Neural cell (in vitro differentiated cells): Measurements from ENCODE around the gene CRYBB1. TPM values are rescaled to one million over a fixed set of nuclear protein-coding genes. Genes with fewer than 3 reads are reported as not detected.

ENCODE experiments used
- H2AFZ ChIP-seq: fragments of 200-600, 300-800 bp; sonication (generic), shearing (Covaris generic); 2 replicates; pipeline ENCODE4 v1.6.0; 2014; ENCODE audit warnings: low read depth, mild to moderate bottlenecking, antibody characterized with exemption, low read length, moderate library complexity
- H3F3A ChIP-seq: fragments of 200-600 bp; shearing (Covaris generic); 2 replicates; pipeline ENCODE4 v1.6.1; 2016; ENCODE audit warnings: mild to moderate bottlenecking, moderate library complexity, mixed read lengths, antibody characterized with exemption, low read length; ENCODE audit not compliant: insufficient read depth, poor library complexity, severe bottlenecking
- H3K27ac ChIP-seq: fragments of 200-600, 300-800 bp; sonication (generic), shearing (Covaris generic); 2 replicates; pipeline ENCODE4 v1.5.1; 2014; ENCODE audit warnings: mild to moderate bottlenecking, low read length, moderate library complexity
- H3K27me3 ChIP-seq: fragments of 300-800, 200-600 bp; sonication (generic), shearing (Covaris generic); 2 replicates; pipeline ENCODE4 v1.6.0; 2014; ENCODE audit warnings: mild to moderate bottlenecking, low read depth, low read length, moderate library complexity; ENCODE audit not compliant: insufficient read depth
- H3K36me3 ChIP-seq: fragments of 300-800, 200-600 bp; sonication (generic), shearing (Covaris generic); 2 replicates; pipeline ENCODE4 v1.5.1; 2014; ENCODE audit warnings: mild to moderate bottlenecking, antibody characterized with exemption, low read length, moderate library complexity; ENCODE audit not compliant: insufficient read depth
- H3K4me2 ChIP-seq: fragments of 300-800, 200-600 bp; sonication (generic), shearing (Covaris generic); 2 replicates; pipeline ENCODE4 v1.6.0; 2014; ENCODE audit warnings: mild to moderate bottlenecking, low read length
- H3K4me3 ChIP-seq: fragments of 300-800, 200-600 bp; sonication (generic), shearing (Covaris generic); 2 replicates; pipeline ENCODE4 v1.5.1; 2014; ENCODE audit warnings: mild to moderate bottlenecking, low read length, moderate library complexity
- H3K79me2 ChIP-seq: fragments of 200-600 bp; shearing (Covaris generic); replicated peaks from 2 replicates; pipeline ENCODE4 v1.6.0; 2014; ENCODE audit warnings: mild to moderate bottlenecking, low read length, moderate library complexity; ENCODE audit not compliant: insufficient read depth
- H3K9ac ChIP-seq: fragments of 300-800, 200-600 bp; sonication (generic), shearing (Covaris generic); 2 replicates; pipeline ENCODE4 v1.6.1; 2016; ENCODE audit warnings: mild to moderate bottlenecking, low read length, mixed read lengths
- H3K9me2 ChIP-seq: fragments of 200-600 bp; shearing (Covaris generic); 2 replicates; pipeline ENCODE4 v1.6.1; 2016; ENCODE audit warnings: mild to moderate bottlenecking, low read length, mixed read lengths; ENCODE audit not compliant: insufficient read depth
- H3K9me3 ChIP-seq: fragments of 200-600, 300-800 bp; sonication (generic), shearing (Covaris generic); 2 replicates; pipeline ENCODE4 v1.6.1; 2016; ENCODE audit warnings: mild to moderate bottlenecking, mixed run types, low read length, moderate library complexity, mixed read lengths
- H4K20me1 ChIP-seq: fragments of 200-600 bp; shearing (Covaris generic); 2 replicates; pipeline ENCODE4 v1.6.1; 2016; ENCODE audit warnings: mild to moderate bottlenecking, mixed run types; ENCODE audit not compliant: insufficient read depth
- EP300 ChIP-seq: fragments of 450-650 bp; conservative IDR thresholded peaks from 2 replicates; pipeline ENCODE4 v1.6.1; 2014; ENCODE audit warnings: antibody characterized with exemption, mild to moderate bottlenecking, moderate library complexity; ENCODE audit not compliant: poor library complexity, severe bottlenecking
- EZH2 ChIP-seq: fragments of 200-600, 300-800 bp; shearing (Covaris generic), sonication (generic); IDR thresholded peaks from 2 replicates; pipeline ENCODE4 v1.6.1; 2014; ENCODE audit warnings: antibody characterized with exemption, low read length, borderline replicate concordance, mild to moderate bottlenecking; ENCODE audit not compliant: insufficient read depth, poor library complexity, severe bottlenecking
- MXI1 ChIP-seq: fragments of 450-650 bp; conservative IDR thresholded peaks from 2 replicates; pipeline ENCODE4 v1.6.1; 2014; ENCODE audit warnings: antibody characterized with exemption, mild to moderate bottlenecking; ENCODE audit not compliant: poor library complexity, severe bottlenecking
- POLR2AphosphoS5 ChIP-seq: IDR thresholded peaks from 2 replicates; pipeline ENCODE4 v1.6.1; 2012
- RAD21 ChIP-seq: fragments of 450-650 bp; conservative IDR thresholded peaks from 2 replicates; pipeline ENCODE4 v1.6.1; 2014; ENCODE audit warnings: antibody characterized with exemption, mild to moderate bottlenecking, moderate library complexity
- SMC3 ChIP-seq: fragments of 450-650 bp; conservative IDR thresholded peaks from 2 replicates; pipeline ENCODE4 v1.6.1; 2014; ENCODE audit warnings: antibody characterized with exemption, mild to moderate bottlenecking, moderate library complexity; ENCODE audit not compliant: poor library complexity
- TAF1 ChIP-seq: IDR thresholded peaks from 2 replicates; pipeline ENCODE4 v1.6.1; 2012; ENCODE audit warnings: low read depth
- polyA plus RNA-seq: library from polyadenylated mRNA; depleted of rRNA; stranded (reverse); fragments of >200 nt; gene quantifications from 2 replicates; pipeline ENCODE4 v1.2.3, GENCODE V29; 2014
- TF ChIP-seq, protein P1 (sequence below): IDR thresholded peaks from 2 replicates; pipeline ENCODE4 v1.6.1; 2012; ENCODE audit warnings: borderline replicate concordance
- TF ChIP-seq, protein P2 (sequence below): fragments of 450-650 bp; IDR thresholded peaks from 2 replicates; pipeline ENCODE4 v1.5.1; 2014; ENCODE audit warnings: antibody characterized with exemption, mild to moderate bottlenecking, moderate library complexity; ENCODE audit not compliant: poor library complexity, severe bottlenecking

Gene CRYBB1
- polyA plus RNA-seq, 1 donor from 2014 or later: not detected

DNA sequence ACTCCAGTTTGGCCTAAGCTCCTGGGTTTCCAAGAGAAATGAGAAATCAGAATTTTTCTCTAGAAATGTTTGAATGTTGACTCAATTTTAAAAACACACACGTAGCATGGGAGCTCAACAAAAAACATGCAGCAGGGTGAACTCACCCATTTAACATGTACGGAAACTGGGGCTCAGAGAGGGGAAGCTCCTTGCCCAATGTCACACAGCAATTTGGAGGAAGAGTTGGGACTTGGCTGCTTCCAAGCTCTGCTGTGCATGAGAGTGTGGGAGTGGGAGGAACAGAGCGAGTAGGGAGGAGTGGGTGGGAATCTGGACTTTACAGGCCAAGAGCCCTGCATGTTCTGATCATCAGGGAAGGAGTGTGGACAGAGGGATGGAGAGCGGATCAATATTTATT lies 33.8 kb downstream of the CRYBB1 start:
- TF ChIP-seq EP300 (no peak), SMC3 (no peak), TAF1 (no peak), MXI1 (no peak), POLR2AphosphoS5 (no peak), EZH2 (no peak), RAD21 (no peak)
- TF ChIP-seq, protein P1, sequence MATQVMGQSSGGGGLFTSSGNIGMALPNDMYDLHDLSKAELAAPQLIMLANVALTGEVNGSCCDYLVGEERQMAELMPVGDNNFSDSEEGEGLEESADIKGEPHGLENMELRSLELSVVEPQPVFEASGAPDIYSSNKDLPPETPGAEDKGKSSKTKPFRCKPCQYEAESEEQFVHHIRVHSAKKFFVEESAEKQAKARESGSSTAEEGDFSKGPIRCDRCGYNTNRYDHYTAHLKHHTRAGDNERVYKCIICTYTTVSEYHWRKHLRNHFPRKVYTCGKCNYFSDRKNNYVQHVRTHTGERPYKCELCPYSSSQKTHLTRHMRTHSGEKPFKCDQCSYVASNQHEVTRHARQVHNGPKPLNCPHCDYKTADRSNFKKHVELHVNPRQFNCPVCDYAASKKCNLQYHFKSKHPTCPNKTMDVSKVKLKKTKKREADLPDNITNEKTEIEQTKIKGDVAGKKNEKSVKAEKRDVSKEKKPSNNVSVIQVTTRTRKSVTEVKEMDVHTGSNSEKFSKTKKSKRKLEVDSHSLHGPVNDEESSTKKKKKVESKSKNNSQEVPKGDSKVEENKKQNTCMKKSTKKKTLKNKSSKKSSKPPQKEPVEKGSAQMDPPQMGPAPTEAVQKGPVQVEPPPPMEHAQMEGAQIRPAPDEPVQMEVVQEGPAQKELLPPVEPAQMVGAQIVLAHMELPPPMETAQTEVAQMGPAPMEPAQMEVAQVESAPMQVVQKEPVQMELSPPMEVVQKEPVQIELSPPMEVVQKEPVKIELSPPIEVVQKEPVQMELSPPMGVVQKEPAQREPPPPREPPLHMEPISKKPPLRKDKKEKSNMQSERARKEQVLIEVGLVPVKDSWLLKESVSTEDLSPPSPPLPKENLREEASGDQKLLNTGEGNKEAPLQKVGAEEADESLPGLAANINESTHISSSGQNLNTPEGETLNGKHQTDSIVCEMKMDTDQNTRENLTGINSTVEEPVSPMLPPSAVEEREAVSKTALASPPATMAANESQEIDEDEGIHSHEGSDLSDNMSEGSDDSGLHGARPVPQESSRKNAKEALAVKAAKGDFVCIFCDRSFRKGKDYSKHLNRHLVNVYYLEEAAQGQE: no peak
- TF ChIP-seq, protein P2, sequence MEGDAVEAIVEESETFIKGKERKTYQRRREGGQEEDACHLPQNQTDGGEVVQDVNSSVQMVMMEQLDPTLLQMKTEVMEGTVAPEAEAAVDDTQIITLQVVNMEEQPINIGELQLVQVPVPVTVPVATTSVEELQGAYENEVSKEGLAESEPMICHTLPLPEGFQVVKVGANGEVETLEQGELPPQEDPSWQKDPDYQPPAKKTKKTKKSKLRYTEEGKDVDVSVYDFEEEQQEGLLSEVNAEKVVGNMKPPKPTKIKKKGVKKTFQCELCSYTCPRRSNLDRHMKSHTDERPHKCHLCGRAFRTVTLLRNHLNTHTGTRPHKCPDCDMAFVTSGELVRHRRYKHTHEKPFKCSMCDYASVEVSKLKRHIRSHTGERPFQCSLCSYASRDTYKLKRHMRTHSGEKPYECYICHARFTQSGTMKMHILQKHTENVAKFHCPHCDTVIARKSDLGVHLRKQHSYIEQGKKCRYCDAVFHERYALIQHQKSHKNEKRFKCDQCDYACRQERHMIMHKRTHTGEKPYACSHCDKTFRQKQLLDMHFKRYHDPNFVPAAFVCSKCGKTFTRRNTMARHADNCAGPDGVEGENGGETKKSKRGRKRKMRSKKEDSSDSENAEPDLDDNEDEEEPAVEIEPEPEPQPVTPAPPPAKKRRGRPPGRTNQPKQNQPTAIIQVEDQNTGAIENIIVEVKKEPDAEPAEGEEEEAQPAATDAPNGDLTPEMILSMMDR: no peak
- Histone ChIP-seq H3K9ac (no peak overlapping the region), H3K36me3 (no peaks in the 10 kb centered on the region), H3K4me2 (no peak overlapping the region), H3K9me2 (no peaks in the 10 kb centered on the region), H3K27me3 (no peaks in the 10 kb centered on the region), H2AFZ (no peak overlapping the region), H3K4me3 (no peak overlapping the region), H3K9me3 (no peaks in the 10 kb centered on the region), H3K79me2 (no peaks in the 10 kb centered on the region), H3F3A (no peaks in the 10 kb centered on the region), H4K20me1 (no peaks in the 10 kb centered on the region), H3K27ac (no peak overlapping the region)

DNA sequence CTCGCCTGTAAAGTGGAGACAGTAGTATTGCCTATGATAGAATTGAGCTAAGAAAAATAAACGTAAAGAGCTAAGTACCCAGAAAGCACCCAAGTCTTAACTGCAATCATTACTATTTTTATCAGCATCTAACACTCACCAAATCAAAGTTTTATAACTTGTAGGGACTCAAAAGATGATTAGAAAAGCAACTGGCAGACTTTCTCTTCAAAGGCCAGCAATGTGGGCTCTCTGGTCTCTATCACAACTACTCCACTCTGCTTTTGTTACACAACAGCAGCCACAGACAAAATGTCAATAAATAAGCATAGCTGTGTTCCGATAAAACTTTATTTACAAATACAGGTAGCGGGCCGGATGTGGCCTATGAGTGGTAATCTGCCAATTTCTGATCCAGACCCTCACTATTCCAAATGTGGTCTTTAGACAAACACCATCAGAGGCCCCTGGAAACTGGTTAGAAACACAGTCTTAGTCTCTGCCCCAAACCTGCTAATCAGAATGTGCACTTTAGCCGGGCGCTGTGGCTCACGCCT lies 36.1 kb downstream of the CRYBB1 start:
- H3F3A ChIP-seq: no peaks in the 10 kb centered on the region
- H3K27ac ChIP-seq: no peak overlapping the region
- no peaks in the 10 kb centered on the region for H3K9me3 ChIP-seq
- H3K9me2 ChIP-seq: no peaks in the 10 kb centered on the region
- H2AFZ ChIP-seq: no peak overlapping the region
- no peaks in the 10 kb centered on the region for H4K20me1 ChIP-seq
- TF ChIP-seq SMC3 (no peak), EZH2 (no peak), POLR2AphosphoS5 (no peak), MXI1 (no peak), RAD21 (no peak), EP300 (no peak)
- TF ChIP-seq, protein P2: no peak
- no peaks in the 10 kb centered on the region for H3K79me2 ChIP-seq
- no peak overlapping the region for H3K9ac ChIP-seq
- H3K36me3 ChIP-seq: no peaks in the 10 kb centered on the region
- no peak overlapping the region for H3K4me3 ChIP-seq
- H3K4me2 ChIP-seq: no peak overlapping the region
- no peaks in the 10 kb centered on the region for H3K27me3 ChIP-seq
